Transverse colon (tissue), 3 donors: ENCODE data around the gene SCTR.

Source experiments
- CTCF ChIP-seq, 5 experiments: fragments of 200-600 bp in 3 of 5; fragments of 450-650 bp in 2 of 5; sonication (generic) in 3 of 5; IDR thresholded peaks; 1 replicate in 2 of 5; 2 replicates in 3 of 5; pipeline ENCODE4 v1.5.1; 2016 to 2017; ENCODE audit warnings: antibody characterized with exemption in 5 of 5, inconsistent platforms in 3 of 5, mild to moderate bottlenecking in 2 of 5, moderate library complexity in 1 of 5
- POLR2A ChIP-seq: fragments of 450-650 bp; IDR thresholded peaks from one replicate; pipeline ENCODE4 v1.6.1; 2016; ENCODE audit warnings: antibody characterized with exemption, mild to moderate bottlenecking, moderate library complexity

DNA sequence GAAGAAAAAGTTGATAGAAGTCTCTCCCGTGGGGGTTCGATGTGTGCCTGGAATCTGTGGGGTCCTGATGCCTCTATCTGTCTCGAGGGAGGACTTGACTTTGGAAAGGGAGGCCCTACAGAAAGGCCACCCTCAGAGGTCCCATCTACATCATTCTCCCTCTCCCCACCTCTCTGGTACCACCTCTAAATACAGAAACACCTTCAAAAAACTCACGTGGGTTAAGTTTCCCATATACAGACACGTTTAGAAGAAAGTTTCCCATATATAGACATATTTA is 97.9 kb downstream of the SCTR start:
- no peak for TF ChIP-seq CTCF (IDR thresholded peaks at IDR 0.05)
- no peak for TF ChIP-seq POLR2A
